Jurkat, Clone E6-1 (cell line): Measurements from ENCODE around the gene HOXC11.

Experiments
- DNase-seq: peaks from one replicate; pipeline ENCODE4 v3.0.0-alpha.2; 2011; ENCODE audit warnings: low read depth, low spot score
- H3K4me3 ChIP-seq: 2 replicates; pipeline ENCODE4 v1.5.1; 2011; ENCODE audit warnings: mild to moderate bottlenecking, low read length, control low read depth, moderate library complexity

The HOXC11 gene

GRCh38 chr12:53941187-53941586 is 31.7 kb upstream of the HOXC11 start:
- no peak overlapping the region for H3K4me3 ChIP-seq

GRCh38 chr12:53941750-53942149 is 31.2 kb upstream of the HOXC11 start:
- H3K4me3 ChIP-seq, result no peak overlapping the region

More at GRCh38 chr12:53941187-53941586, 31.7 kb upstream of the HOXC11 start:
- DNase-seq, result no peak

GRCh38 chr12:53942467-53942997 is 30.4 kb upstream of the HOXC11 start:
- no peak for DNase-seq
- no peak overlapping the region for H3K4me3 ChIP-seq

More at GRCh38 chr12:53941750-53942149, 31.2 kb upstream of the HOXC11 start:
- peak; percentile 43 for DNase-seq

- no peak overlapping the region for H3K4me3 ChIP-seq
- DNase-seq, result no peak
Observed at GRCh38 chr12:53944209-53944608, 28.7 kb upstream of the HOXC11 start.

GRCh38 chr12:53944907-53945847 is 27.7 kb upstream of the HOXC11 start:
- no peak overlapping the region for H3K4me3 ChIP-seq
- DNase-seq, result no peak

- DNase-seq, result no peak
- no peak overlapping the region for H3K4me3 ChIP-seq
Observed at GRCh38 chr12:53947743-53948142, 25.2 kb upstream of the HOXC11 start.

GRCh38 chr12:53948650-53949593 is 24.0 kb upstream of the HOXC11 start:
- no peak overlapping the region for H3K4me3 ChIP-seq
- DNase-seq, result no peak

GRCh38 chr12:53949631-53950436 is 23.1 kb upstream of the HOXC11 start:
- H3K4me3 ChIP-seq, result no peak overlapping the region
- DNase-seq, result no peak

GRCh38 chr12:53950437-53950773 is 22.5 kb upstream of the HOXC11 start:
- DNase-seq, result no peak
- H3K4me3 ChIP-seq, result no peak overlapping the region

GRCh38 chr12:53950789-53951576 is 21.9 kb upstream of the HOXC11 start:
- DNase-seq, result no peak
- no peak overlapping the region for H3K4me3 ChIP-seq

- no peak for DNase-seq
- H3K4me3 ChIP-seq, result no peak overlapping the region
Observed at GRCh38 chr12:53951577-53952334, 21.2 kb upstream of the HOXC11 start.

GRCh38 chr12:53952335-53952694 is 20.6 kb upstream of the HOXC11 start:
- H3K4me3 ChIP-seq, result no peak overlapping the region
- DNase-seq, result no peak

- H3K4me3 ChIP-seq, result no peak overlapping the region
- DNase-seq, result no peak
Observed at GRCh38 chr12:53952871-53953734, 19.8 kb upstream of the HOXC11 start.

GRCh38 chr12:53953831-53954693 is 18.9 kb upstream of the HOXC11 start:
- DNase-seq, result no peak
- no peak overlapping the region for H3K4me3 ChIP-seq

GRCh38 chr12:53954694-53955035 is 18.3 kb upstream of the HOXC11 start, which contains the start of gene HOXC12:
Gene HOXC12, plus strand, starts transcription at chr12:53954903. Its CDS starts 27 bp downstream, at chr12:53954930.
- no peak for DNase-seq
- H3K4me3 ChIP-seq, result no peak within 1 kb of the TSS
